ENCODE measurements around the gene TNFSF18.

The TNFSF18 gene

GRCh38 chr1:172999349-172999748 lies 51.4 kb downstream of the TNFSF18 start:
- H3K36me3 ChIP-seq (ENCODE audit: control insufficient read depth, low read length): no peaks in the 10 kb centered on the region
- H3K9me2 ChIP-seq (replicated peaks; ENCODE audit: control insufficient read depth, low read length): no peaks in the 10 kb centered on the region
- peaks cover 3% of the 10 kb centered on the region; the same call in 1 of the 2 replicates for H3K9me3 ChIP-seq (ENCODE audit: control insufficient read depth, insufficient read depth, low read length)
- H3K27me3 ChIP-seq (ENCODE audit: control insufficient read depth, low read length): no peaks in the 10 kb centered on the region
- TF ChIP-seq, protein P1, sequence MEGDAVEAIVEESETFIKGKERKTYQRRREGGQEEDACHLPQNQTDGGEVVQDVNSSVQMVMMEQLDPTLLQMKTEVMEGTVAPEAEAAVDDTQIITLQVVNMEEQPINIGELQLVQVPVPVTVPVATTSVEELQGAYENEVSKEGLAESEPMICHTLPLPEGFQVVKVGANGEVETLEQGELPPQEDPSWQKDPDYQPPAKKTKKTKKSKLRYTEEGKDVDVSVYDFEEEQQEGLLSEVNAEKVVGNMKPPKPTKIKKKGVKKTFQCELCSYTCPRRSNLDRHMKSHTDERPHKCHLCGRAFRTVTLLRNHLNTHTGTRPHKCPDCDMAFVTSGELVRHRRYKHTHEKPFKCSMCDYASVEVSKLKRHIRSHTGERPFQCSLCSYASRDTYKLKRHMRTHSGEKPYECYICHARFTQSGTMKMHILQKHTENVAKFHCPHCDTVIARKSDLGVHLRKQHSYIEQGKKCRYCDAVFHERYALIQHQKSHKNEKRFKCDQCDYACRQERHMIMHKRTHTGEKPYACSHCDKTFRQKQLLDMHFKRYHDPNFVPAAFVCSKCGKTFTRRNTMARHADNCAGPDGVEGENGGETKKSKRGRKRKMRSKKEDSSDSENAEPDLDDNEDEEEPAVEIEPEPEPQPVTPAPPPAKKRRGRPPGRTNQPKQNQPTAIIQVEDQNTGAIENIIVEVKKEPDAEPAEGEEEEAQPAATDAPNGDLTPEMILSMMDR (IDR thresholded peaks at IDR 0.05; ENCODE audit: low read depth, low read length, poor library complexity, severe bottlenecking): no peak
- TF ChIP-seq EZH2phosphoT487 (IDR thresholded peaks at IDR 0.05; ENCODE audit: borderline replicate concordance, low read length): no peak
- H3K4me2 ChIP-seq (ENCODE audit: low read length): no peak overlapping the region
- no peak overlapping the region for H3K27ac ChIP-seq (ENCODE audit: low read depth, low read length)
- no peaks in the 10 kb centered on the region for H3F3A ChIP-seq (ENCODE audit: control insufficient read depth, insufficient read depth)
- no peak overlapping the region for H3K4me3 ChIP-seq (ENCODE audit: low read length)
- no peaks in the 10 kb centered on the region for H3K79me2 ChIP-seq (ENCODE audit: control insufficient read depth, low read length)
- no peaks in the 10 kb centered on the region for H4K20me1 ChIP-seq (ENCODE audit: control insufficient read depth, insufficient read depth, low read depth, low read length)
- no peaks in the 10 kb centered on the region for H3K4me1 ChIP-seq (ENCODE audit: control insufficient read depth, low read length)

- H3K9me2 ChIP-seq (replicated peaks; ENCODE audit: control insufficient read depth, low read length): no peaks in the 10 kb centered on the region
- no peaks in the 10 kb centered on the region for H3K79me2 ChIP-seq (ENCODE audit: control insufficient read depth, low read length)
- H3K36me3 ChIP-seq (ENCODE audit: control insufficient read depth, low read length): no peaks in the 10 kb centered on the region
- TF ChIP-seq, protein P1 (IDR thresholded peaks at IDR 0.05; ENCODE audit: low read depth, low read length, poor library complexity, severe bottlenecking): no peak
- no peak for TF ChIP-seq EZH2phosphoT487 (IDR thresholded peaks at IDR 0.05; ENCODE audit: borderline replicate concordance, low read length)
- H3K4me2 ChIP-seq (ENCODE audit: low read length): no peak overlapping the region
- peaks cover 3% of the 10 kb centered on the region; the same call in 1 of the 2 replicates for H3K9me3 ChIP-seq (ENCODE audit: control insufficient read depth, insufficient read depth, low read length)
- no peaks in the 10 kb centered on the region for H3F3A ChIP-seq (ENCODE audit: control insufficient read depth, insufficient read depth)
- H3K27ac ChIP-seq (ENCODE audit: low read depth, low read length): no peak overlapping the region
- no peaks in the 10 kb centered on the region for H3K4me1 ChIP-seq (ENCODE audit: control insufficient read depth, low read length)
- no peaks in the 10 kb centered on the region for H3K27me3 ChIP-seq (ENCODE audit: control insufficient read depth, low read length)
- no peak overlapping the region for H3K4me3 ChIP-seq (ENCODE audit: low read length)
- H4K20me1 ChIP-seq (ENCODE audit: control insufficient read depth, insufficient read depth, low read depth, low read length): no peaks in the 10 kb centered on the region
These were observed 52.8 kb downstream of the TNFSF18 start for GRCh38 chr1:172997941-172998361.

DNA sequence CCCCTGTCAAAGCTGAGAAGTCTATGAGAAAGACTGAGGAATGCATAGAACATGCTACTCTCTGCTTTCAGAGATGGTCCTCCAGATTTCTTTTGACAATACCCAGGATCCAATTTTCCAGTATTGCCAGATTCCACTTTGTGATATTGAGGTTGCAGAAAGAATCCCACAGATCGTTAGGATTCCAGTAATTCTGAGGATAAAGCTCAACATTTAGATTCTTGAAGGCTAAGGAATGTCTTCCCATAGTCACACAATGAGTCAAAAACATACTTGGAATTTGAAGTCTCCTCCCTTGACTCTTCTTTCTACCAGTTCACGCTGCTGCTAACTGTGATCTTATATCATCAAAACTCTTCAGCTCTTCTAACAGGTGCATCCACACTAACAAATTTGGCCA lies 57.1 kb downstream of the TNFSF18 start:
- no peak overlapping the region for H3K27ac ChIP-seq (ENCODE audit: low read depth, low read length)
- no peaks in the 10 kb centered on the region for H3K4me1 ChIP-seq (ENCODE audit: control insufficient read depth, low read length)
- H3K27me3 ChIP-seq (ENCODE audit: control insufficient read depth, low read length): no peaks in the 10 kb centered on the region
- H3K79me2 ChIP-seq (ENCODE audit: control insufficient read depth, low read length): no peaks in the 10 kb centered on the region
- TF ChIP-seq, protein P1 (IDR thresholded peaks at IDR 0.05; ENCODE audit: low read depth, low read length, poor library complexity, severe bottlenecking): no peak
- TF ChIP-seq EZH2phosphoT487 (IDR thresholded peaks at IDR 0.05; ENCODE audit: borderline replicate concordance, low read length): no peak
- no peaks in the 10 kb centered on the region for H3K9me2 ChIP-seq (replicated peaks; ENCODE audit: control insufficient read depth, low read length)
- no peaks in the 10 kb centered on the region; the same call in 1 of the 2 replicates for H3K9me3 ChIP-seq (ENCODE audit: control insufficient read depth, insufficient read depth, low read length)
- H3F3A ChIP-seq (ENCODE audit: control insufficient read depth, insufficient read depth): no peaks in the 10 kb centered on the region
- no peaks in the 10 kb centered on the region for H3K36me3 ChIP-seq (ENCODE audit: control insufficient read depth, low read length)
- no peaks in the 10 kb centered on the region for H4K20me1 ChIP-seq (ENCODE audit: control insufficient read depth, insufficient read depth, low read depth, low read length)
- H3K4me3 ChIP-seq (ENCODE audit: low read length): no peak overlapping the region
- H3K4me2 ChIP-seq (ENCODE audit: low read length): no peak overlapping the region

All from DOHH2 (cell line).